ENCODE results near the gene PELO.

DNA sequence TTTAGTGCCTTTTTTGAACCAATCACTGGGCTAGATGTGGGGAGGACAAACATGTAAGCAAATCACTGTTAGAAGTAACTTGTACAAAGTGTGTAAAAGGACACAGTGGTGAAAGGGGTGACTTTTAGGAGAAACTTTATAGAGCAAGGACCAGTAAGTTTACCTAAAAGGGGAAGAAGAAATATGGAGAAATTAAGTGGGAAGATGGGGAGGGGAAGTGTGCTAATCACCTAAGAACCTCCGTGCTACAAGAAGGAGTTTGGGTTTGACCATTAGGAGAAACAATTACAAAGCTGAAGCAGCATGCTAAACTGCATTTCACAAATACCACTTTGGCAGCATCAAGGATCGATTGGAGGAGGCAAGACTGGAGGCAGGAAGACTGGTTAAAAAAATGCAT is 17.3 kb downstream of the PELO start:
- TF ChIP-seq, protein P1, sequence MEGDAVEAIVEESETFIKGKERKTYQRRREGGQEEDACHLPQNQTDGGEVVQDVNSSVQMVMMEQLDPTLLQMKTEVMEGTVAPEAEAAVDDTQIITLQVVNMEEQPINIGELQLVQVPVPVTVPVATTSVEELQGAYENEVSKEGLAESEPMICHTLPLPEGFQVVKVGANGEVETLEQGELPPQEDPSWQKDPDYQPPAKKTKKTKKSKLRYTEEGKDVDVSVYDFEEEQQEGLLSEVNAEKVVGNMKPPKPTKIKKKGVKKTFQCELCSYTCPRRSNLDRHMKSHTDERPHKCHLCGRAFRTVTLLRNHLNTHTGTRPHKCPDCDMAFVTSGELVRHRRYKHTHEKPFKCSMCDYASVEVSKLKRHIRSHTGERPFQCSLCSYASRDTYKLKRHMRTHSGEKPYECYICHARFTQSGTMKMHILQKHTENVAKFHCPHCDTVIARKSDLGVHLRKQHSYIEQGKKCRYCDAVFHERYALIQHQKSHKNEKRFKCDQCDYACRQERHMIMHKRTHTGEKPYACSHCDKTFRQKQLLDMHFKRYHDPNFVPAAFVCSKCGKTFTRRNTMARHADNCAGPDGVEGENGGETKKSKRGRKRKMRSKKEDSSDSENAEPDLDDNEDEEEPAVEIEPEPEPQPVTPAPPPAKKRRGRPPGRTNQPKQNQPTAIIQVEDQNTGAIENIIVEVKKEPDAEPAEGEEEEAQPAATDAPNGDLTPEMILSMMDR (conservative IDR thresholded peaks at IDR 0.05) = no peak
- no peak for TF ChIP-seq EZH2 (IDR thresholded peaks at IDR 0.05; ENCODE audit: low read depth)

All from PC-9 (cell line).